Tibial artery (tissue), 4 donors: Measurements from ENCODE around the gene TCEAL4.

Experiments
- DNase-seq, 2 donors: peaks; one replicate each; pipeline ENCODE4 v3.0.0-alpha.2; 2019
- H3K27ac ChIP-seq, 2 donors: fragments of 200-600 bp; sonication (generic) in 1 of 2; 1 replicate in 1 of 2; 2 replicates in 1 of 2; pipeline ENCODE4 v1.5.1; 2018 to 2019; ENCODE audit warnings: mild to moderate bottlenecking in 1 of 2
- H3K27me3 ChIP-seq, 2 donors: fragments of 200-600 bp; sonication (generic) in 1 of 2; one replicate each; pipeline versions ENCODE4 v1.5.1 to v1.6.0; 2016 to 2019
- H3K36me3 ChIP-seq, 3 donors: fragments of 200-600 bp; sonication (generic) in 2 of 3; one replicate each; pipeline ENCODE4 v1.5.1; 2016 to 2019; ENCODE audit warnings: mild to moderate bottlenecking in 2 of 3
- H3K4me1 ChIP-seq, 4 donors: fragments of 200-600 bp; sonication (generic) in 2 of 4; 1 replicate in 3 of 4; 2 replicates in 1 of 4; pipeline ENCODE4 v1.5.1; 2016 to 2019
- H3K4me3 ChIP-seq, 2 donors: fragments of 200-600 bp; sonication (generic) in 1 of 2; 1 replicate in 1 of 2; 2 replicates in 1 of 2; pipeline ENCODE4 v1.5.1; 2018 to 2019; ENCODE audit warnings: mild to moderate bottlenecking in 2 of 2
- H3K9me3 ChIP-seq, 3 donors: fragments of 200-600 bp; sonication (generic) in 1 of 3; one replicate each; pipeline ENCODE4 v1.5.1; 2016 to 2019
- CTCF ChIP-seq, 2 experiments: fragments of 200-600 bp in 1 of 2; fragments of 450-650 bp in 1 of 2; IDR thresholded peaks; one replicate each; pipeline ENCODE4 v1.5.1; 2017 to 2019; ENCODE audit warnings: antibody characterized with exemption in 2 of 2, mild to moderate bottlenecking in 1 of 2, moderate library complexity in 1 of 2
- intact Hi-C: fragments of 100-400 bp; cut with DNase I; formaldehyde crosslinking; loops from one replicate; pipeline ENCODE4 v1.15.0; 2023; ENCODE audit warnings: low total_unique reads

Gene TCEAL4

GRCh38 chrX:103539695-103540094 lies 45.6 kb upstream of the TCEAL4 start:
- no peaks in the 10 kb centered on the region for H3K27me3 ChIP-seq
- peaks cover 0 to 60% (median 9%) of the 10 kb centered on the region in 4 donors for H3K4me1 ChIP-seq
- no peak for DNase-seq
- intact Hi-C loops = loop anchor here (5.0 to 10.0 kb wide), 2 partner anchors 148 to 275 kb away; partner anchors contain the start of gene MORF4L2
- no peak overlapping the region for H3K4me3 ChIP-seq
- TF ChIP-seq CTCF (IDR thresholded peaks at IDR 0.05) = no peak
- H3K9me3 ChIP-seq = no peaks in the 10 kb centered on the region
- no peaks in the 10 kb centered on the region for H3K36me3 ChIP-seq
- peak overlapping the region; percentile 77 to 82 for H3K27ac ChIP-seq

GRCh38 chrX:103540145-103540544 lies 45.2 kb upstream of the TCEAL4 start:
- no peaks in the 10 kb centered on the region for H3K27me3 ChIP-seq
- intact Hi-C loops = loop anchor here (5.0 kb wide), 1 partner anchor 147 kb away; the partner anchor contains the start of gene MORF4L2
- peaks cover 0 to 56% (median 9%) of the 10 kb centered on the region in 4 donors for H3K4me1 ChIP-seq
- TF ChIP-seq CTCF (IDR thresholded peaks at IDR 0.05) = no peak
- H3K36me3 ChIP-seq = no peaks in the 10 kb centered on the region
- no peak for DNase-seq
- H3K9me3 ChIP-seq = no peaks in the 10 kb centered on the region
- H3K4me3 ChIP-seq = no peak overlapping the region
- peak overlapping the region; percentile 77 to 82 for H3K27ac ChIP-seq

GRCh38 chrX:103549916-103550315 lies 35.4 kb upstream of the TCEAL4 start:
- Histone ChIP-seq H3K4me3 (no peak overlapping the region), H3K27me3 (no peaks in the 10 kb centered on the region), H3K36me3 (no peaks in the 10 kb centered on the region), H3K4me1 (peaks cover 0 to 9% (median 0%) of the 10 kb centered on the region in 4 donors), H3K27ac (no peak overlapping the region), H3K9me3 (peaks cover 0 to 3% (median 0%) of the 10 kb centered on the region in 3 donors)
- TF ChIP-seq CTCF (IDR thresholded peaks at IDR 0.05) = no peak
- intact Hi-C loops = no loop called here
- DNase-seq = no peak

DNA sequence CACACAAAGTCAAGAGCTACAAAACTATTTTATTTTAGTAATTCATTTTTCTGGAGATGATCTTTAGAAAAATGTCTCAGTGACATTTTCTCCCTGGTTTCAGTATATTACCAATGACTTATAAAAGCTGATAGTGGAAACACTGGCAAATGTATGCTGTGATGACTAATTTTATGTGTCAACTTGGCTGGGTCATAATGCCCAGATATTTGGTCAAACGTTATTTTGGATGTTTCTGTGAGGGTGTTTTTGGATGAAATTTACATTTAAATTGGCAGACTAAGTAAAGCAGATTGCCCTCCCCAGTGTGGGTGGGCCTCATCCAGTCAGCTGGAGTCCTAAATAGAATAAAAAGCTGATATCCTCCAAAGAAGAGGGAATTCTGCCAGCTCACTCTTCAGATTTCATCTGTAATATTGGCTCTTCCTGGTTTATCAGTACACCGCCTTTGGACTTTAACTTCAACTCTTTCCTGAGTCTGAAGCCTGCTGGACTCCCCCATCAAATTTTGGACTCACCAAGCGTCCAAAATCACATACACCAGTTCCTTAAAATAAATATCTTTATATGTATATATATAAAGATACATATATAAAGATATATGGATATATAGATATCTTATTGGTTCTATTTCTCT lies 34.8 kb upstream of the TCEAL4 start:
- Histone ChIP-seq H3K27me3 (no peaks in the 10 kb centered on the region), H3K27ac (no peak overlapping the region), H3K9me3 (peaks cover 0 to 3% (median 0%) of the 10 kb centered on the region in 3 donors), H3K36me3 (no peaks in the 10 kb centered on the region), H3K4me1 (peaks cover 0 to 9% (median 0%) of the 10 kb centered on the region in 4 donors), H3K4me3 (no peak overlapping the region)
- no peak for TF ChIP-seq CTCF (IDR thresholded peaks at IDR 0.05)
- no peak for DNase-seq
- intact Hi-C loops = no loop called here

GRCh38 chrX:103552236-103552635 lies 33.1 kb upstream of the TCEAL4 start:
- no peak for TF ChIP-seq CTCF (IDR thresholded peaks at IDR 0.05)
- H3K4me1 ChIP-seq = peaks cover 0 to 9% (median 0%) of the 10 kb centered on the region in 4 donors
- no peaks in the 10 kb centered on the region for H3K27me3 ChIP-seq
- no peak overlapping the region for H3K27ac ChIP-seq
- H3K9me3 ChIP-seq = peaks cover 0 to under 1% (median 0%) of the 10 kb centered on the region in 3 donors
- no peak for DNase-seq
- intact Hi-C loops = no loop called here
- H3K4me3 ChIP-seq = no peak overlapping the region
- H3K36me3 ChIP-seq = no peaks in the 10 kb centered on the region
